B cell (primary cell): Measurements from ENCODE around the gene AP1S2. TPM values are rescaled to one million over a fixed set of nuclear protein-coding genes. Genes with fewer than 3 reads are reported as not detected.

Experiments
- ATAC-seq: fragments of 200-7000 bp; cut with Tn5 transposase; one replicate; pipeline ENCODE4 v1.10.0; 2021; ENCODE audit warnings: low read depth, mild to moderate bottlenecking, moderate number of reproducible peaks, moderate library complexity
- CTCF ChIA-PET: fragments of 350-600 bp; sonication (Branson Sonifier 250); formaldehyde crosslinking; loops from one replicate; lab custom pipeline; 2021; ENCODE audit warnings: antibody characterized with exemption, inconsistent platforms; lab: Charles Lee
- POLR2A ChIA-PET: fragments of 350-600 bp; sonication (Branson Sonifier 250); formaldehyde crosslinking; loops from one replicate; lab custom pipeline; 2021; ENCODE audit warnings: antibody characterized with exemption; lab: Charles Lee
- DNase-seq: peaks from one replicate; pipeline ENCODE4 v3.0.0; 2013
- H2AFZ ChIP-seq: 2 replicates; pipeline ENCODE4 v1.6.1; 2012; ENCODE audit warnings: mild to moderate bottlenecking, low read depth, low read length; ENCODE audit not compliant: insufficient read depth, poor library complexity, severe bottlenecking
- H3K27ac ChIP-seq, 2 donors: 1 replicate in 1 of 2; 2 replicates in 1 of 2; pipeline ENCODE4 v1.5.1; 2012 to 2013; ENCODE audit warnings: low read length in 2 of 2, mild to moderate bottlenecking in 2 of 2, moderate library complexity in 1 of 2
- H3K27me3 ChIP-seq, 4 experiments: fragments of 200-600 bp in 1 of 4; sonication (generic) in 1 of 4; replicated peaks in 1 of 4; 1 replicate in 2 of 4; 2 replicates in 2 of 4; pipeline versions ENCODE4 v1.6.1 to v1.7.0; 2013 to 2016; ENCODE audit warnings: low read length in 3 of 4, mild to moderate bottlenecking in 2 of 4, mixed read lengths in 1 of 4, moderate library complexity in 1 of 4; ENCODE audit not compliant: insufficient read depth in 4 of 4, control insufficient read depth in 3 of 4; ENCODE audit errors: control extremely low read depth in 1 of 4
- H3K36me3 ChIP-seq, 2 experiments: replicated peaks in 1 of 2; 1 replicate in 1 of 2; 2 replicates in 1 of 2; pipeline versions ENCODE4 v1.6.1 to v1.7.1; 2013; ENCODE audit warnings: low read length in 1 of 2; ENCODE audit not compliant: insufficient read depth in 2 of 2, control insufficient read depth in 1 of 2; ENCODE audit errors: control extremely low read depth in 1 of 2, extremely low read depth in 1 of 2
- H3K4me1 ChIP-seq, 2 donors: fragments of 200-600 bp in 1 of 2; sonication (generic) in 1 of 2; 1 replicate in 1 of 2; 2 replicates in 1 of 2; pipeline versions ENCODE4 v1.5.1 to v1.6.1; 2013 to 2017; ENCODE audit warnings: low read length in 2 of 2; ENCODE audit not compliant: control insufficient read depth in 2 of 2, insufficient read depth in 2 of 2
- H3K4me2 ChIP-seq: replicated peaks from 2 replicates; pipeline ENCODE3; 2012; ENCODE audit warnings: mild to moderate bottlenecking, low read depth, low read length; ENCODE audit not compliant: poor library complexity, severe bottlenecking
- H3K4me3 ChIP-seq, 5 experiments: fragments of 200-600 bp in 1 of 5; sonication (generic) in 1 of 5; 1 replicate in 3 of 5; 2 replicates in 2 of 5; pipeline versions ENCODE4 v1.5.1 to v1.7.0; 2011 to 2016; ENCODE audit warnings: low read length in 4 of 5, mild to moderate bottlenecking in 4 of 5, low read depth in 2 of 5, control low read depth in 1 of 5, moderate library complexity in 1 of 5; ENCODE audit not compliant: insufficient read depth in 1 of 5; ENCODE audit errors: control extremely low read depth in 1 of 5, extremely low read depth in 1 of 5
- H3K79me2 ChIP-seq: fragments of 200-600 bp; sonication (generic); one replicate; pipeline ENCODE4 v1.6.0; 2016; ENCODE audit warnings: low read length; ENCODE audit not compliant: control insufficient read depth, insufficient read depth
- H3K9ac ChIP-seq: fragments of 200-600 bp; sonication (generic); 2 replicates; pipeline ENCODE4 v1.6.1; 2017; ENCODE audit warnings: mild to moderate bottlenecking, low read length, moderate library complexity
- H3K9me3 ChIP-seq, 3 donors: one replicate each; pipeline versions ENCODE4 v1.6.1 to v1.7.1; 2013; ENCODE audit warnings: low read length in 2 of 3; ENCODE audit not compliant: control insufficient read depth in 2 of 3, insufficient read depth in 1 of 3; ENCODE audit errors: control extremely low read depth in 1 of 3
- H4K20me1 ChIP-seq: 2 replicates; pipeline ENCODE4 v1.6.0; 2012; ENCODE audit warnings: mild to moderate bottlenecking, low read length; ENCODE audit not compliant: insufficient read depth, control insufficient read depth, poor library complexity, severe bottlenecking
- H3K27ac Mint-ChIP-seq: one replicate; pipeline ENCODE4 v1.8.0; 2021; ENCODE audit warnings: mixed read lengths
- H3K27me3 Mint-ChIP-seq: one replicate; pipeline ENCODE4 v1.8.0; 2021; ENCODE audit warnings: mixed read lengths
- H3K4me1 Mint-ChIP-seq: one replicate; pipeline ENCODE4 v1.8.0; 2021; ENCODE audit warnings: mixed read lengths
- H3K4me3 Mint-ChIP-seq: one replicate; pipeline ENCODE4 v1.8.0; 2021; ENCODE audit warnings: mixed read lengths
- H3K9me3 Mint-ChIP-seq: one replicate; pipeline ENCODE4 v1.8.0; 2022; ENCODE audit warnings: mixed read lengths; ENCODE audit not compliant: insufficient read depth
- EZH2 ChIP-seq: IDR thresholded peaks from 2 replicates; pipeline ENCODE4 v1.6.1; 2012; ENCODE audit warnings: borderline replicate concordance, low read depth, mild to moderate bottlenecking, moderate library complexity, low read length; ENCODE audit not compliant: insufficient read depth, poor library complexity, severe bottlenecking
- WGBS: methylation state at CpG from one replicate; pipeline ENCODE4 v1.1.5; 2013; ENCODE audit warnings: missing lambda C conversion rate; ENCODE audit not compliant: insufficient coverage; 5-methylcytosine and 5-hydroxymethylcytosine counted together
- intact Hi-C: fragments of 100-400 bp; cut with micrococcal nuclease; formaldehyde crosslinking; loops from one replicate; pipeline ENCODE4 v1.10.0; 2022
- polyA plus RNA-seq: library from polyadenylated mRNA; depleted of rRNA; stranded (reverse); fragments of >200 nt; gene quantifications from 2 replicates; pipeline ENCODE4 v1.2.3, GENCODE V29; 2012
- total RNA-seq, 2 donors: library from RNA; stranded (reverse); fragments of 120-200 nt in 1 of 2; gene quantifications; 1 replicate in 1 of 2; 2 replicates in 1 of 2; pipeline versions ENCODE4 v1.2.3 to v1.2.4, GENCODE V29; 2013 to 2022
- TF ChIP-seq, protein P1 (sequence below): fragments of 200-600 bp; IDR thresholded peaks from one replicate; pipeline ENCODE4 v1.8.0; 2022; ENCODE audit warnings: antibody characterized with exemption, mild to moderate bottlenecking

The AP1S2 gene
- total and polyA plus RNA-seq, 2 donors (not counting 1 experiment from before 2014, with no cell fraction given), result 23.9 to 37.8 TPM

GRCh38 chrX:15849555-15849954 lies 5.1 kb downstream of the AP1S2 start:
- no peak overlapping the region for H3K4me3 ChIP-seq
- H3K4me1 ChIP-seq, result peaks cover 5 to 9% of the 10 kb centered on the region in 2 donors
- no peak overlapping the region for H3K4me2 ChIP-seq
- no peak overlapping the region for H3K9ac ChIP-seq
- no peaks in the 10 kb centered on the region for H3K9me3 ChIP-seq
- peaks cover 0 to 32% of the 10 kb centered on the region in 2 experiments for H3K36me3 ChIP-seq
- Mint-ChIP-seq H3K27ac (no peak overlapping the region), H3K27me3 (no peaks in the 10 kb centered on the region), H3K4me1 (peaks cover 37% of the 10 kb centered on the region), H3K9me3 (no peaks in the 10 kb centered on the region), H3K4me3 (no peak overlapping the region)
- CTCF ChIA-PET, result interaction anchor here (1.2 kb wide), 2 partner anchors 124 to 139 kb away, joined by 3 to 4 read pairs; no protein-coding TSS in a partner anchor
- no peaks in the 10 kb centered on the region for H3K27me3 ChIP-seq
- DNase-seq, result no peak
- peaks cover 18% of the 10 kb centered on the region for H3K79me2 ChIP-seq
- H2AFZ ChIP-seq, result no peak overlapping the region
- intact Hi-C loops, result no loop called here
- 47% methylated on average over 2 of the region's 5 CpGs for WGBS
- POLR2A ChIA-PET, result interaction anchor here (0.7 kb wide), 1 partner anchor 129 kb away, joined by 5 read pairs; no protein-coding TSS in a partner anchor
- H4K20me1 ChIP-seq, result no peaks in the 10 kb centered on the region
- TF ChIP-seq, protein P1, sequence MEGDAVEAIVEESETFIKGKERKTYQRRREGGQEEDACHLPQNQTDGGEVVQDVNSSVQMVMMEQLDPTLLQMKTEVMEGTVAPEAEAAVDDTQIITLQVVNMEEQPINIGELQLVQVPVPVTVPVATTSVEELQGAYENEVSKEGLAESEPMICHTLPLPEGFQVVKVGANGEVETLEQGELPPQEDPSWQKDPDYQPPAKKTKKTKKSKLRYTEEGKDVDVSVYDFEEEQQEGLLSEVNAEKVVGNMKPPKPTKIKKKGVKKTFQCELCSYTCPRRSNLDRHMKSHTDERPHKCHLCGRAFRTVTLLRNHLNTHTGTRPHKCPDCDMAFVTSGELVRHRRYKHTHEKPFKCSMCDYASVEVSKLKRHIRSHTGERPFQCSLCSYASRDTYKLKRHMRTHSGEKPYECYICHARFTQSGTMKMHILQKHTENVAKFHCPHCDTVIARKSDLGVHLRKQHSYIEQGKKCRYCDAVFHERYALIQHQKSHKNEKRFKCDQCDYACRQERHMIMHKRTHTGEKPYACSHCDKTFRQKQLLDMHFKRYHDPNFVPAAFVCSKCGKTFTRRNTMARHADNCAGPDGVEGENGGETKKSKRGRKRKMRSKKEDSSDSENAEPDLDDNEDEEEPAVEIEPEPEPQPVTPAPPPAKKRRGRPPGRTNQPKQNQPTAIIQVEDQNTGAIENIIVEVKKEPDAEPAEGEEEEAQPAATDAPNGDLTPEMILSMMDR, result no peak
- TF ChIP-seq EZH2, result no peak
- no peak overlapping the region for H3K27ac ChIP-seq
- no peak for ATAC-seq

DNA sequence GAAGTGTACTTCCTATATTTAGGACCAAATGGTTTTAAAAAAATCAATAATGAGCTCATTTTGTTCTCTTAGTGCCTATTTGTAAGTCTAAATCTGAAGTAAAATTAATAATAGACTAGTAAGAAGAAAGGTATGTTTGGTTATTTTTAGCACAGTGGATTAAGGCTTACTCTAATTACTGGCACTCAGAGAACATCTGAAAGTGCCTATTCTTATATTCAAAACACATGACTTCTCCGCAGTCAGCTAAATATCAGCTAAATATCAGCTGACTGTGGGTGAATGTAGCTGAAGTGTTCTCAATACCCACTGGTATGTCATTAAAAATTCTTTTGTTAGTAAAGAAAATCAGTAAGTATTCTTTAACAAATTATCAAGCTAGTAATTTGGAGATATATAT lies 6.0 kb downstream of the AP1S2 start:
- Histone ChIP-seq H4K20me1 (no peaks in the 10 kb centered on the region), H3K4me1 (peaks cover 3 to 4% of the 10 kb centered on the region in 2 donors), H3K36me3 (peaks cover 0 to 41% of the 10 kb centered on the region in 2 experiments), H3K9me3 (no peaks in the 10 kb centered on the region), H3K79me2 (peaks cover 12% of the 10 kb centered on the region), H3K27ac (no peak overlapping the region), H3K4me3 (no peak overlapping the region), H3K27me3 (no peaks in the 10 kb centered on the region), H3K9ac (no peak overlapping the region), H2AFZ (no peak overlapping the region), H3K4me2 (no peak overlapping the region)
- DNase-seq (no peak), ATAC-seq (no peak)
- TF ChIP-seq, protein P1, result no peak
- TF ChIP-seq EZH2, result no peak
- Mint-ChIP-seq H3K9me3 (no peaks in the 10 kb centered on the region), H3K4me3 (no peak overlapping the region), H3K27me3 (no peaks in the 10 kb centered on the region), H3K4me1 (peaks cover 39% of the 10 kb centered on the region), H3K27ac (no peak overlapping the region)
- WGBS, result no CpG with 5 or more reads among the region's 1 CpG
- intact Hi-C loops, result no loop called here
- ChIA-PET CTCF (interaction anchor here (1.2 kb wide), 2 partner anchors 121 to 125 kb away, joined by 3 to 4 read pairs; no protein-coding TSS in a partner anchor), POLR2A (no interaction called here)
